Uterus (tissue), 2 donors: Measurements from ENCODE around the gene TMEM150C.

Experiments
- POLR2A ChIP-seq, 2 donors: fragments of 450-650 bp; IDR thresholded peaks; one replicate each; pipeline ENCODE4 v1.6.1; 2016; ENCODE audit warnings: antibody characterized with exemption in 2 of 2, mild to moderate bottlenecking in 1 of 2, moderate library complexity in 1 of 2
- TF ChIP-seq, protein P1 (sequence below), 4 experiments: fragments of 200-600 bp in 2 of 4; fragments of 450-650 bp in 2 of 4; sonication (generic) in 2 of 4; IDR thresholded peaks; one replicate each; pipeline ENCODE4 v1.5.1; 2016 to 2019; ENCODE audit warnings: antibody characterized with exemption in 4 of 4, mild to moderate bottlenecking in 2 of 4, moderate library complexity in 1 of 4

DNA sequence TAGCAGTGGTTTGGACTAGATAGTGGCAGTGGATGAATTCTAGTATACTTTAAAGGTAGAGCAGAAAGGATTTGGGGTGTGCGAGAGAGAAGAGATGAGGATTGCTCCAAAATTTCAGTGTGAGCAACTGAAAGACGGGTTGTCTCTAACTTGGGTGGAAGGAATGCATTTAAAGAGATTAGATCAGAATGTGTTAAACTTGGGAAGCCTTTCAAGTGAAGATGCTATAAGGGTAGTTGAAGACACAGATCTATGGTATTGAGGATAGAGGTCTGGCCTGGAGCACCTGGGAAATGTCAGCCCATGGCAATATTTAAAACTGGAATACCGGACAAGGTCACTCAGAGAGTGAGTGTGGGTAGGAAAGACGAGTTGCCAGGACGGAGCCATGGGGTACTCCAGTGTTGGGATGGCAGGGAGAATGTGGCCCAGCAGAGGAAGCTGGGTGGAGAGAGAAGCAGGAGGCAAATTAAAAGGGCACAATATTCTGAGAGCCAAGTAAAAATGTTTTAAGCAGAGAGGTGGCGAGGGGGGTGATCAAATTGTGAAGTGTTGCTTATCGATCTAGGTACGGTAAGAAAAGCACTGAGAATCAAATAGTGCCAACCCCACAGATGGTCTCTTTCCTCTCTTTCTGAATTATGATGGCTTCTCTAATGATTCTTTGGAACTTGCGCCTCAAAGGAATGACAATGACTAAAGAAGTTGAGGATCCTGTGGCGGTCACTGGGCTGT is 80.8 kb downstream of the TMEM150C start:
- TF ChIP-seq, protein P1, sequence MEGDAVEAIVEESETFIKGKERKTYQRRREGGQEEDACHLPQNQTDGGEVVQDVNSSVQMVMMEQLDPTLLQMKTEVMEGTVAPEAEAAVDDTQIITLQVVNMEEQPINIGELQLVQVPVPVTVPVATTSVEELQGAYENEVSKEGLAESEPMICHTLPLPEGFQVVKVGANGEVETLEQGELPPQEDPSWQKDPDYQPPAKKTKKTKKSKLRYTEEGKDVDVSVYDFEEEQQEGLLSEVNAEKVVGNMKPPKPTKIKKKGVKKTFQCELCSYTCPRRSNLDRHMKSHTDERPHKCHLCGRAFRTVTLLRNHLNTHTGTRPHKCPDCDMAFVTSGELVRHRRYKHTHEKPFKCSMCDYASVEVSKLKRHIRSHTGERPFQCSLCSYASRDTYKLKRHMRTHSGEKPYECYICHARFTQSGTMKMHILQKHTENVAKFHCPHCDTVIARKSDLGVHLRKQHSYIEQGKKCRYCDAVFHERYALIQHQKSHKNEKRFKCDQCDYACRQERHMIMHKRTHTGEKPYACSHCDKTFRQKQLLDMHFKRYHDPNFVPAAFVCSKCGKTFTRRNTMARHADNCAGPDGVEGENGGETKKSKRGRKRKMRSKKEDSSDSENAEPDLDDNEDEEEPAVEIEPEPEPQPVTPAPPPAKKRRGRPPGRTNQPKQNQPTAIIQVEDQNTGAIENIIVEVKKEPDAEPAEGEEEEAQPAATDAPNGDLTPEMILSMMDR (IDR thresholded peaks at IDR 0.05) = no peak
- TF ChIP-seq POLR2A (IDR thresholded peaks at IDR 0.05) = no peak
